SK-N-SH (cell line): ENCODE data around the gene SAPCD2.

Source experiments
- EZH2phosphoT487 ChIP-seq: fragments of 200-600 bp; sonication (generic); IDR thresholded peaks from 2 replicates; pipeline ENCODE4 v1.6.1; 2017; ENCODE audit warnings: low read depth, mixed run types, mild to moderate bottlenecking, antibody characterized with exemption, moderate library complexity, borderline replicate concordance
- GABPA ChIP-seq: IDR thresholded peaks from 2 replicates; pipeline ENCODE4 v1.4.0; 2012; ENCODE audit warnings: low read depth, mild to moderate bottlenecking
- POLR2AphosphoS5 ChIP-seq: IDR thresholded peaks from 2 replicates; pipeline ENCODE4 v1.6.1; 2012; ENCODE audit warnings: low read depth, low read length
- TF ChIP-seq, protein P1 (sequence below): fragments of 200-600 bp; sonication (generic); IDR thresholded peaks from 2 replicates; pipeline ENCODE4 v1.6.1; 2017; ENCODE audit warnings: antibody characterized with exemption, mild to moderate bottlenecking, moderate library complexity

GRCh38 chr9:137068539-137069507 lies 1.5 kb downstream of the SAPCD2 start:
- TF ChIP-seq EZH2phosphoT487 (no peak), GABPA (no peak), POLR2AphosphoS5 (no peak)
- TF ChIP-seq, protein P1, sequence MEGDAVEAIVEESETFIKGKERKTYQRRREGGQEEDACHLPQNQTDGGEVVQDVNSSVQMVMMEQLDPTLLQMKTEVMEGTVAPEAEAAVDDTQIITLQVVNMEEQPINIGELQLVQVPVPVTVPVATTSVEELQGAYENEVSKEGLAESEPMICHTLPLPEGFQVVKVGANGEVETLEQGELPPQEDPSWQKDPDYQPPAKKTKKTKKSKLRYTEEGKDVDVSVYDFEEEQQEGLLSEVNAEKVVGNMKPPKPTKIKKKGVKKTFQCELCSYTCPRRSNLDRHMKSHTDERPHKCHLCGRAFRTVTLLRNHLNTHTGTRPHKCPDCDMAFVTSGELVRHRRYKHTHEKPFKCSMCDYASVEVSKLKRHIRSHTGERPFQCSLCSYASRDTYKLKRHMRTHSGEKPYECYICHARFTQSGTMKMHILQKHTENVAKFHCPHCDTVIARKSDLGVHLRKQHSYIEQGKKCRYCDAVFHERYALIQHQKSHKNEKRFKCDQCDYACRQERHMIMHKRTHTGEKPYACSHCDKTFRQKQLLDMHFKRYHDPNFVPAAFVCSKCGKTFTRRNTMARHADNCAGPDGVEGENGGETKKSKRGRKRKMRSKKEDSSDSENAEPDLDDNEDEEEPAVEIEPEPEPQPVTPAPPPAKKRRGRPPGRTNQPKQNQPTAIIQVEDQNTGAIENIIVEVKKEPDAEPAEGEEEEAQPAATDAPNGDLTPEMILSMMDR, result no peak
